Measurements from ENCODE around the gene GATA3. TPM values are rescaled to one million over a fixed set of nuclear protein-coding genes. Genes with fewer than 3 reads are reported as not detected.

The GATA3 gene
- total RNA-seq, 1 experiment from 2014 or later = 3.1 TPM

GRCh38 chr10:8069108-8069507 is 14.6 kb downstream of the GATA3 start:
- BruUV-seq (replicated peaks) = no TSS peak
- Histone ChIP-seq H3K27ac (ENCODE audit: low read depth, low read length, poor library complexity, severe bottlenecking) (no peak overlapping the region), H3K27me3 (replicated peaks; ENCODE audit: insufficient read depth, low read depth, low read length, poor library complexity) (no peaks in the 10 kb centered on the region), H3K4me3 (ENCODE audit: low read depth, low read length, poor library complexity, severe bottlenecking) (no peak overlapping the region), H3K4me1 (ENCODE audit: insufficient read depth, low read length, poor library complexity, severe bottlenecking) (no peaks in the 10 kb centered on the region), H3K9me3 (ENCODE audit: low read depth, low read length, poor library complexity, severe bottlenecking) (no peaks in the 10 kb centered on the region), H3K36me3 (ENCODE audit: insufficient read depth, low read length, poor library complexity, severe bottlenecking) (no peaks in the 10 kb centered on the region)
- ChIA-PET CTCF (no interaction called here), POLR2A (ENCODE audit: low non-redundant PET) (no interaction called here)
- intact Hi-C loops (cut with micrococcal nuclease; ENCODE audit: unreplicated experiment) = no loop called here
- no peak for DNase-seq (ENCODE audit: low spot score)
- TF ChIP-seq CTCF (conservative IDR thresholded peaks at IDR 0.05; ENCODE audit: low read depth, low read length) = no peak
- TF ChIP-seq EZH2 (IDR thresholded peaks at IDR 0.05; ENCODE audit: borderline replicate concordance, low read depth, low read length, poor library complexity, severe bottlenecking) = no peak

- Histone ChIP-seq H3K4me3 (ENCODE audit: low read depth, low read length, poor library complexity, severe bottlenecking) (no peak overlapping the region), H3K27me3 (replicated peaks; ENCODE audit: insufficient read depth, low read depth, low read length, poor library complexity) (no peaks in the 10 kb centered on the region), H3K27ac (ENCODE audit: low read depth, low read length, poor library complexity, severe bottlenecking) (no peak overlapping the region), H3K9me3 (ENCODE audit: low read depth, low read length, poor library complexity, severe bottlenecking) (no peaks in the 10 kb centered on the region), H3K4me1 (ENCODE audit: insufficient read depth, low read length, poor library complexity, severe bottlenecking) (no peaks in the 10 kb centered on the region), H3K36me3 (ENCODE audit: insufficient read depth, low read length, poor library complexity, severe bottlenecking) (no peaks in the 10 kb centered on the region)
- DNase-seq (ENCODE audit: low spot score) = no peak
- POLR2A ChIA-PET (ENCODE audit: low non-redundant PET) = no interaction called here
- CTCF ChIA-PET = no interaction called here
- no TSS peak for BruUV-seq (replicated peaks)
- intact Hi-C loops (cut with micrococcal nuclease; ENCODE audit: unreplicated experiment) = no loop called here
- TF ChIP-seq CTCF (conservative IDR thresholded peaks at IDR 0.05; ENCODE audit: low read depth, low read length) (no peak), EZH2 (IDR thresholded peaks at IDR 0.05; ENCODE audit: borderline replicate concordance, low read depth, low read length, poor library complexity, severe bottlenecking) (no peak)
Observed at GRCh38 chr10:8069627-8070026, 15.1 kb downstream of the GATA3 start.

- no peaks in the 10 kb centered on the region for H3K4me1 ChIP-seq (ENCODE audit: insufficient read depth, low read length, poor library complexity, severe bottlenecking)
- ChIA-PET POLR2A (ENCODE audit: low non-redundant PET) (no interaction called here), CTCF (no interaction called here)
- BruUV-seq (replicated peaks) = no TSS peak
- DNase-seq (ENCODE audit: low spot score) = no peak
- intact Hi-C loops (cut with micrococcal nuclease; ENCODE audit: unreplicated experiment) = no loop called here
- TF ChIP-seq EZH2 (IDR thresholded peaks at IDR 0.05; ENCODE audit: borderline replicate concordance, low read depth, low read length, poor library complexity, severe bottlenecking) = no peak
- H3K4me3 ChIP-seq (ENCODE audit: low read depth, low read length, poor library complexity, severe bottlenecking) = no peak overlapping the region
- no peak overlapping the region for H3K27ac ChIP-seq (ENCODE audit: low read depth, low read length, poor library complexity, severe bottlenecking)
- no peaks in the 10 kb centered on the region for H3K9me3 ChIP-seq (ENCODE audit: low read depth, low read length, poor library complexity, severe bottlenecking)
- no peaks in the 10 kb centered on the region for H3K27me3 ChIP-seq (replicated peaks; ENCODE audit: insufficient read depth, low read depth, low read length, poor library complexity)
- no peaks in the 10 kb centered on the region for H3K36me3 ChIP-seq (ENCODE audit: insufficient read depth, low read length, poor library complexity, severe bottlenecking)
Observed at GRCh38 chr10:8070440-8070839, 16.0 kb downstream of the GATA3 start.

- DNase-seq (ENCODE audit: low spot score) = no peak
- Histone ChIP-seq H3K4me1 (ENCODE audit: insufficient read depth, low read length, poor library complexity, severe bottlenecking) (no peaks in the 10 kb centered on the region), H3K4me3 (ENCODE audit: low read depth, low read length, poor library complexity, severe bottlenecking) (no peak overlapping the region), H3K9me3 (ENCODE audit: low read depth, low read length, poor library complexity, severe bottlenecking) (no peaks in the 10 kb centered on the region), H3K27me3 (replicated peaks; ENCODE audit: insufficient read depth, low read depth, low read length, poor library complexity) (no peaks in the 10 kb centered on the region), H3K36me3 (ENCODE audit: insufficient read depth, low read length, poor library complexity, severe bottlenecking) (no peaks in the 10 kb centered on the region), H3K27ac (ENCODE audit: low read depth, low read length, poor library complexity, severe bottlenecking) (no peak overlapping the region)
- BruUV-seq (replicated peaks) = no TSS peak
- ChIA-PET POLR2A (ENCODE audit: low non-redundant PET) (no interaction called here), CTCF (no interaction called here)
- TF ChIP-seq CTCF (conservative IDR thresholded peaks at IDR 0.05; ENCODE audit: low read depth, low read length) = no peak
- TF ChIP-seq EZH2 (IDR thresholded peaks at IDR 0.05; ENCODE audit: borderline replicate concordance, low read depth, low read length, poor library complexity, severe bottlenecking) = no peak
- intact Hi-C loops (cut with micrococcal nuclease; ENCODE audit: unreplicated experiment) = no loop called here
Observed at GRCh38 chr10:8071006-8071405, 16.5 kb downstream of the GATA3 start.
